GM23248 (cell line): ENCODE data around the gene NPIPB8. TPM values are rescaled to one million over a fixed set of nuclear protein-coding genes. Genes with fewer than 3 reads are reported as not detected.
"Not testable (repeated sequence)": the region's sequence is repeated elsewhere in the genome, so short reads cannot be mapped to it uniquely, and the experiment has no call there.

Source experiments
- DNase-seq: peaks from one replicate; pipeline ENCODE4 v3.0.0-alpha.2; 2015
- H2AFZ ChIP-seq: fragments of 200-600 bp; sonication (generic); 2 replicates; pipeline ENCODE4 v1.6.1; 2016; ENCODE audit warnings: antibody characterized with exemption
- H3F3A ChIP-seq: fragments of 200-600 bp; sonication (generic); 2 replicates; pipeline ENCODE4 v1.6.1; 2016; ENCODE audit warnings: mild to moderate bottlenecking, antibody characterized with exemption, mixed run types; ENCODE audit not compliant: insufficient read depth
- H3K27ac ChIP-seq: fragments of 200-600 bp; sonication (generic); 2 replicates; pipeline ENCODE4 v1.5.1; 2016; ENCODE audit warnings: mild to moderate bottlenecking
- H3K27me3 ChIP-seq: fragments of 200-600 bp; sonication (generic); replicated peaks from 2 replicates; pipeline ENCODE4 v1.6.1; 2016; ENCODE audit warnings: mild to moderate bottlenecking; ENCODE audit not compliant: insufficient read depth
- H3K36me3 ChIP-seq: fragments of 200-600 bp; sonication (generic); 2 replicates; pipeline ENCODE4 v1.6.1; 2016; ENCODE audit warnings: low read depth, mild to moderate bottlenecking
- H3K4me1 ChIP-seq: fragments of 200-600 bp; sonication (generic); 2 replicates; pipeline ENCODE4 v1.6.1; 2016; ENCODE audit warnings: mild to moderate bottlenecking; ENCODE audit not compliant: insufficient read depth
- H3K4me2 ChIP-seq: fragments of 200-600 bp; sonication (generic); one replicate; pipeline ENCODE4 v1.6.1; 2016; ENCODE audit warnings: mild to moderate bottlenecking; ENCODE audit not compliant: unreplicated experiment
- H3K4me3 ChIP-seq: fragments of 200-600 bp; sonication (generic); 2 replicates; pipeline ENCODE4 v1.5.1; 2016; ENCODE audit warnings: mild to moderate bottlenecking
- H3K79me2 ChIP-seq: fragments of 200-600 bp; sonication (generic); 2 replicates; pipeline ENCODE4 v1.6.1; 2016; ENCODE audit warnings: mild to moderate bottlenecking; ENCODE audit not compliant: insufficient read depth
- H3K9ac ChIP-seq: fragments of 200-600 bp; sonication (generic); 2 replicates; pipeline ENCODE4 v1.6.1; 2016; ENCODE audit warnings: mild to moderate bottlenecking
- H3K9me2 ChIP-seq: fragments of 200-600 bp; sonication (generic); 2 replicates; pipeline ENCODE4 v1.6.1; 2016; ENCODE audit warnings: mixed run types, mild to moderate bottlenecking, moderate library complexity; ENCODE audit not compliant: insufficient read depth
- H3K9me3 ChIP-seq: fragments of 200-600 bp; sonication (generic); one replicate; pipeline ENCODE4 v1.6.1; 2017; ENCODE audit warnings: low read depth
- H4K20me1 ChIP-seq: fragments of 200-600 bp; sonication (generic); 2 replicates; pipeline ENCODE4 v1.6.0; 2016; ENCODE audit not compliant: insufficient read depth
- WGBS, 2 experiments: methylation state at CpG; one replicate each; pipeline ENCODE4 v1.1.6; 2015 to 2017; ENCODE audit warnings: low lambda C conversion rate in 2 of 2, low coverage in 1 of 2; ENCODE audit errors: missing lambda C conversion rate in 2 of 2; 5-methylcytosine and 5-hydroxymethylcytosine counted together
- in situ Hi-C: fragments of 300-500 bp; cut with MboI; formaldehyde crosslinking; loops from 2 replicates; pipeline ENCODE4 v1.15.0; 2020
- polyA plus RNA-seq: library from polyadenylated mRNA; unstranded; fragments of >200 nt; fragmentation: Nextera tagmentation; extraction: Ambion mirVana; gene quantifications from 2 replicates; pipeline ENCODE4 v1.2.1, GENCODE V29; 2016
- total RNA-seq: library from RNA; depleted of rRNA; stranded (reverse); fragments of >200 nt; shearing (Covaris generic); gene quantifications from 2 replicates; pipeline ENCODE4 v1.2.3, GENCODE V29; 2014; rRNA removed

NPIPB8 gene
- total and polyA plus RNA-seq, 2 experiments from 2014 or later = not detected

- H3K4me1 ChIP-seq, H3K9me2 ChIP-seq, H3K27me3 ChIP-seq, H3F3A ChIP-seq, H3K27ac ChIP-seq, H3K4me3 ChIP-seq, DNase-seq, H2AFZ ChIP-seq, H3K9ac ChIP-seq, H3K4me2 ChIP-seq, H3K36me3 ChIP-seq, H4K20me1 ChIP-seq, H3K79me2 ChIP-seq, in situ Hi-C loops, H3K9me3 ChIP-seq: not testable (repeated sequence)
- no CpG with 5 or more reads among the region's 8 CpGs for WGBS, 2 experiments
Observed at GRCh38 chr16:28701384-28701783, 63.5 kb downstream of the NPIPB8 start.

GRCh38 chr16:28704246-28704645 is 66.4 kb downstream of the NPIPB8 start:
- H3K79me2 ChIP-seq, H3K4me1 ChIP-seq, H3K9me3 ChIP-seq, H3K27ac ChIP-seq, H2AFZ ChIP-seq, H3K27me3 ChIP-seq, H3K36me3 ChIP-seq, DNase-seq, H3K4me2 ChIP-seq, H3K4me3 ChIP-seq, in situ Hi-C loops, H3F3A ChIP-seq, H3K9me2 ChIP-seq, H3K9ac ChIP-seq, H4K20me1 ChIP-seq: not testable (repeated sequence)
- WGBS, 2 experiments = 46 to 58% methylated on average over 5 of the region's 7 CpGs

Other genes with a start within 250 kb of the NPIPB8 start
- gene EIF3CL, start 234.2 kb upstream of the NPIPB8 start, total RNA-seq = 58.7 and 85.1 TPM in 2 replicates
- gene EIF3CL, start 234.2 kb upstream of the NPIPB8 start, polyA plus RNA-seq = 1.4 and 1.5 TPM in 2 replicates
- not detected in 2 replicates for gene NPIPB7, start 165.7 kb upstream of the NPIPB8 start, total RNA-seq
- gene NPIPB7, start 165.7 kb upstream of the NPIPB8 start, polyA plus RNA-seq = not detected in 2 replicates
- gene CLN3, start 146.0 kb upstream of the NPIPB8 start, total RNA-seq = 10.4 and 15.8 TPM in 2 replicates
- 21.1 and 21.3 TPM in 2 replicates for gene CLN3, start 146.0 kb upstream of the NPIPB8 start, polyA plus RNA-seq
- gene APOBR, start 143.4 kb upstream of the NPIPB8 start, total RNA-seq = not detected in 2 replicates
- not detected in 2 replicates for gene APOBR, start 143.4 kb upstream of the NPIPB8 start, polyA plus RNA-seq
- gene IL27, start 131.2 kb upstream of the NPIPB8 start, total RNA-seq = not detected in 2 replicates
- not detected in 2 replicates for gene IL27, start 131.2 kb upstream of the NPIPB8 start, polyA plus RNA-seq
- gene NUPR1, start 99.1 kb upstream of the NPIPB8 start, total RNA-seq = 22.3 and 54.8 TPM in 2 replicates
- gene NUPR1, start 99.1 kb upstream of the NPIPB8 start, polyA plus RNA-seq = 321 and 334 TPM in 2 replicates
- 5.7 and 6.3 TPM in 2 replicates for gene SGF29, start 84.1 kb upstream of the NPIPB8 start, total RNA-seq
- 8.9 and 9.9 TPM in 2 replicates for gene SGF29, start 84.1 kb upstream of the NPIPB8 start, polyA plus RNA-seq
- not detected in 2 replicates for gene SULT1A2, start 41.0 kb upstream of the NPIPB8 start, total RNA-seq
- not detected in 2 replicates for gene SULT1A2, start 41.0 kb upstream of the NPIPB8 start, polyA plus RNA-seq
- gene SULT1A1, start 28.0 kb upstream of the NPIPB8 start, total RNA-seq = not detected in 2 replicates
- gene SULT1A1, start 28.0 kb upstream of the NPIPB8 start, polyA plus RNA-seq = not detected in 2 replicates
- 105 and 108 TPM in 2 replicates for gene EIF3C, start 73.4 kb downstream of the NPIPB8 start, total RNA-seq
- 515 and 533 TPM in 2 replicates for gene EIF3C, start 73.4 kb downstream of the NPIPB8 start, polyA plus RNA-seq
- gene NPIPB9, start 113.7 kb downstream of the NPIPB8 start, total RNA-seq = 0.38 TPM in 1 of 2 replicates, not detected in the other
- gene NPIPB9, start 113.7 kb downstream of the NPIPB8 start, polyA plus RNA-seq = not detected in 2 replicates
- 37.2 and 43.1 TPM in 2 replicates for gene ATXN2L, start 184.9 kb downstream of the NPIPB8 start, total RNA-seq
- 50.7 and 53.1 TPM in 2 replicates for gene ATXN2L, start 184.9 kb downstream of the NPIPB8 start, polyA plus RNA-seq
- 95.2 and 107 TPM in 2 replicates for gene TUFM, start 208.3 kb downstream of the NPIPB8 start, total RNA-seq
- 141 and 148 TPM in 2 replicates for gene TUFM, start 208.3 kb downstream of the NPIPB8 start, polyA plus RNA-seq
- 16.8 and 21.8 TPM in 2 replicates for gene SH2B1, start 225.8 kb downstream of the NPIPB8 start, total RNA-seq
- 8.4 and 8.8 TPM in 2 replicates for gene SH2B1, start 225.8 kb downstream of the NPIPB8 start, polyA plus RNA-seq
- gene ATP2A1, start 240.4 kb downstream of the NPIPB8 start, total RNA-seq = 0.11 TPM in 1 of 2 replicates, not detected in the other
- 0.09 and 0.10 TPM in 2 replicates for gene ATP2A1, start 240.4 kb downstream of the NPIPB8 start, polyA plus RNA-seq